GM23338 (cell line): ENCODE results near the gene ALPI.

Experiments used
- CREB1 ChIP-seq: fragments of 250-450 bp; sonication (Bioruptor Pico); IDR thresholded peaks from 2 replicates; pipeline ENCODE4 v1.5.0; 2020; ENCODE audit warnings: low read depth, mild to moderate bottlenecking, moderate library complexity
- EZH2 ChIP-seq: fragments of 200-600 bp; sonication (generic); IDR thresholded peaks from one replicate; pipeline ENCODE4 v1.8.0; 2017; ENCODE audit warnings: antibody characterized with exemption, mild to moderate bottlenecking, low read depth; ENCODE audit not compliant: unreplicated experiment
- EZH2phosphoT487 ChIP-seq: fragments of 200-600 bp; sonication (generic); IDR thresholded peaks from one replicate; pipeline ENCODE4 v1.8.1; 2018; ENCODE audit warnings: antibody characterized with exemption; ENCODE audit not compliant: unreplicated experiment
- POLR2AphosphoS5 ChIP-seq: IDR thresholded peaks from 2 replicates; pipeline ENCODE4 v1.6.1; 2016; ENCODE audit warnings: antibody characterized with exemption, low read depth
- ZNF331 ChIP-seq: fragments of 250-450 bp; sonication (Bioruptor Pico); IDR thresholded peaks from 2 replicates; pipeline ENCODE4 v1.5.0; 2020; ENCODE audit warnings: low read depth, mild to moderate bottlenecking, moderate library complexity
- TF ChIP-seq, protein P1 (sequence below), 2 experiments: fragments of 200-600 bp in 1 of 2; sonication (generic) in 1 of 2; conservative IDR thresholded peaks; 2 replicates each; pipeline versions ENCODE4 v1.5.1 to v1.6.1; 2016 to 2017; ENCODE audit warnings: antibody characterized with exemption in 2 of 2, low read depth in 2 of 2, mild to moderate bottlenecking in 2 of 2, moderate library complexity in 1 of 2
- TF ChIP-seq, protein P2 (sequence below): IDR thresholded peaks from one replicate; pipeline ENCODE4 v1.6.1; 2018; ENCODE audit warnings: antibody characterized with exemption; ENCODE audit not compliant: unreplicated experiment
- TF ChIP-seq, protein P3 (sequence below): fragments of 250-450 bp; sonication (Bioruptor Pico); IDR thresholded peaks from 2 replicates; pipeline ENCODE4 v1.5.0; 2020; ENCODE audit warnings: mild to moderate bottlenecking, moderate library complexity

DNA sequence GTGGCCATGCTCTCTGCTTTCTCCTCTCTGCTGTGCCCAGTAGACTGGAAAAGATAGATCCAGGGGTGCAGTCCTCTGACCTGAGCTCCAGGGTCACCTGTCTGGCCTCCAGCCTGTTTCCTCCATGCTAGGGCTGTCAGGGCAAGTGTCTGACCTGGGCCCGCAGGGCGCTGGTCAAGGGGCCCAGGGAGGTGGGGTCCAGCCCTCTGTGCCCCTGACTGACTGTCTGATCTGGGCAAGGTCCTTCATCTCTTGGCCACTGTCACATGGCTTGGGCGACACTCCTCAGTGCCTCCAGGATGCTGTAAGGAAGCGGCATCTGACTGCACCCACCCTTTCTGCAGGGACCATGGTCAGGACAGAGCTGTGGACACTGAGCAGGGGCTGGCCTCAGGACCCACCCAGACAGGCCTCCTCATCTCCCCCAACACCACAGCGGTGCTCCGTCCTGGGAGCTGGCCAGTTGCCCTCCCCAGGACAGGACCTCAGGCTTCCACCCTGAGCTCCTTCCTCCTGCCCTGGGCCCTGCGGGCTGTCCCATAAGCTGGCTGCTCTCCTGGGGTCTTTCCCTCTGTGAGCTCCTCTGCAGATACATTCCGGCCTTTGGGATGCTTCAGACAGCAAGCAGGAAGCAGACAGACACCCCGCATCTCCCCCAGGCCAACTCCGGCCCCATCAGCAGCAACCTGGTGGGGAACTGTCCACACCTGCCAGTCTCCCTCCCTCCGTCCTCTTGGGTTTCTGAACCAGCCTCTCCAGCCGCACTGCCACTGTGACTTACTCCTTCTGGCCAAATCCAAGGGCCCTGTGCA lies 21.2 kb upstream of the ALPI start:
- TF ChIP-seq EZH2 (no peak), POLR2AphosphoS5 (no peak), ZNF331 (CRISPR knock-in tag) (no peak), CREB1 (CRISPR knock-in tag) (no peak), EZH2phosphoT487 (no peak)
- TF ChIP-seq, protein P1, sequence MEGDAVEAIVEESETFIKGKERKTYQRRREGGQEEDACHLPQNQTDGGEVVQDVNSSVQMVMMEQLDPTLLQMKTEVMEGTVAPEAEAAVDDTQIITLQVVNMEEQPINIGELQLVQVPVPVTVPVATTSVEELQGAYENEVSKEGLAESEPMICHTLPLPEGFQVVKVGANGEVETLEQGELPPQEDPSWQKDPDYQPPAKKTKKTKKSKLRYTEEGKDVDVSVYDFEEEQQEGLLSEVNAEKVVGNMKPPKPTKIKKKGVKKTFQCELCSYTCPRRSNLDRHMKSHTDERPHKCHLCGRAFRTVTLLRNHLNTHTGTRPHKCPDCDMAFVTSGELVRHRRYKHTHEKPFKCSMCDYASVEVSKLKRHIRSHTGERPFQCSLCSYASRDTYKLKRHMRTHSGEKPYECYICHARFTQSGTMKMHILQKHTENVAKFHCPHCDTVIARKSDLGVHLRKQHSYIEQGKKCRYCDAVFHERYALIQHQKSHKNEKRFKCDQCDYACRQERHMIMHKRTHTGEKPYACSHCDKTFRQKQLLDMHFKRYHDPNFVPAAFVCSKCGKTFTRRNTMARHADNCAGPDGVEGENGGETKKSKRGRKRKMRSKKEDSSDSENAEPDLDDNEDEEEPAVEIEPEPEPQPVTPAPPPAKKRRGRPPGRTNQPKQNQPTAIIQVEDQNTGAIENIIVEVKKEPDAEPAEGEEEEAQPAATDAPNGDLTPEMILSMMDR (conservative IDR thresholded peaks at IDR 0.05; ENCODE audit: low read depth in 2 of 2): no peak
- TF ChIP-seq, protein P2, sequence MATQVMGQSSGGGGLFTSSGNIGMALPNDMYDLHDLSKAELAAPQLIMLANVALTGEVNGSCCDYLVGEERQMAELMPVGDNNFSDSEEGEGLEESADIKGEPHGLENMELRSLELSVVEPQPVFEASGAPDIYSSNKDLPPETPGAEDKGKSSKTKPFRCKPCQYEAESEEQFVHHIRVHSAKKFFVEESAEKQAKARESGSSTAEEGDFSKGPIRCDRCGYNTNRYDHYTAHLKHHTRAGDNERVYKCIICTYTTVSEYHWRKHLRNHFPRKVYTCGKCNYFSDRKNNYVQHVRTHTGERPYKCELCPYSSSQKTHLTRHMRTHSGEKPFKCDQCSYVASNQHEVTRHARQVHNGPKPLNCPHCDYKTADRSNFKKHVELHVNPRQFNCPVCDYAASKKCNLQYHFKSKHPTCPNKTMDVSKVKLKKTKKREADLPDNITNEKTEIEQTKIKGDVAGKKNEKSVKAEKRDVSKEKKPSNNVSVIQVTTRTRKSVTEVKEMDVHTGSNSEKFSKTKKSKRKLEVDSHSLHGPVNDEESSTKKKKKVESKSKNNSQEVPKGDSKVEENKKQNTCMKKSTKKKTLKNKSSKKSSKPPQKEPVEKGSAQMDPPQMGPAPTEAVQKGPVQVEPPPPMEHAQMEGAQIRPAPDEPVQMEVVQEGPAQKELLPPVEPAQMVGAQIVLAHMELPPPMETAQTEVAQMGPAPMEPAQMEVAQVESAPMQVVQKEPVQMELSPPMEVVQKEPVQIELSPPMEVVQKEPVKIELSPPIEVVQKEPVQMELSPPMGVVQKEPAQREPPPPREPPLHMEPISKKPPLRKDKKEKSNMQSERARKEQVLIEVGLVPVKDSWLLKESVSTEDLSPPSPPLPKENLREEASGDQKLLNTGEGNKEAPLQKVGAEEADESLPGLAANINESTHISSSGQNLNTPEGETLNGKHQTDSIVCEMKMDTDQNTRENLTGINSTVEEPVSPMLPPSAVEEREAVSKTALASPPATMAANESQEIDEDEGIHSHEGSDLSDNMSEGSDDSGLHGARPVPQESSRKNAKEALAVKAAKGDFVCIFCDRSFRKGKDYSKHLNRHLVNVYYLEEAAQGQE: no peak
- TF ChIP-seq, protein P3, sequence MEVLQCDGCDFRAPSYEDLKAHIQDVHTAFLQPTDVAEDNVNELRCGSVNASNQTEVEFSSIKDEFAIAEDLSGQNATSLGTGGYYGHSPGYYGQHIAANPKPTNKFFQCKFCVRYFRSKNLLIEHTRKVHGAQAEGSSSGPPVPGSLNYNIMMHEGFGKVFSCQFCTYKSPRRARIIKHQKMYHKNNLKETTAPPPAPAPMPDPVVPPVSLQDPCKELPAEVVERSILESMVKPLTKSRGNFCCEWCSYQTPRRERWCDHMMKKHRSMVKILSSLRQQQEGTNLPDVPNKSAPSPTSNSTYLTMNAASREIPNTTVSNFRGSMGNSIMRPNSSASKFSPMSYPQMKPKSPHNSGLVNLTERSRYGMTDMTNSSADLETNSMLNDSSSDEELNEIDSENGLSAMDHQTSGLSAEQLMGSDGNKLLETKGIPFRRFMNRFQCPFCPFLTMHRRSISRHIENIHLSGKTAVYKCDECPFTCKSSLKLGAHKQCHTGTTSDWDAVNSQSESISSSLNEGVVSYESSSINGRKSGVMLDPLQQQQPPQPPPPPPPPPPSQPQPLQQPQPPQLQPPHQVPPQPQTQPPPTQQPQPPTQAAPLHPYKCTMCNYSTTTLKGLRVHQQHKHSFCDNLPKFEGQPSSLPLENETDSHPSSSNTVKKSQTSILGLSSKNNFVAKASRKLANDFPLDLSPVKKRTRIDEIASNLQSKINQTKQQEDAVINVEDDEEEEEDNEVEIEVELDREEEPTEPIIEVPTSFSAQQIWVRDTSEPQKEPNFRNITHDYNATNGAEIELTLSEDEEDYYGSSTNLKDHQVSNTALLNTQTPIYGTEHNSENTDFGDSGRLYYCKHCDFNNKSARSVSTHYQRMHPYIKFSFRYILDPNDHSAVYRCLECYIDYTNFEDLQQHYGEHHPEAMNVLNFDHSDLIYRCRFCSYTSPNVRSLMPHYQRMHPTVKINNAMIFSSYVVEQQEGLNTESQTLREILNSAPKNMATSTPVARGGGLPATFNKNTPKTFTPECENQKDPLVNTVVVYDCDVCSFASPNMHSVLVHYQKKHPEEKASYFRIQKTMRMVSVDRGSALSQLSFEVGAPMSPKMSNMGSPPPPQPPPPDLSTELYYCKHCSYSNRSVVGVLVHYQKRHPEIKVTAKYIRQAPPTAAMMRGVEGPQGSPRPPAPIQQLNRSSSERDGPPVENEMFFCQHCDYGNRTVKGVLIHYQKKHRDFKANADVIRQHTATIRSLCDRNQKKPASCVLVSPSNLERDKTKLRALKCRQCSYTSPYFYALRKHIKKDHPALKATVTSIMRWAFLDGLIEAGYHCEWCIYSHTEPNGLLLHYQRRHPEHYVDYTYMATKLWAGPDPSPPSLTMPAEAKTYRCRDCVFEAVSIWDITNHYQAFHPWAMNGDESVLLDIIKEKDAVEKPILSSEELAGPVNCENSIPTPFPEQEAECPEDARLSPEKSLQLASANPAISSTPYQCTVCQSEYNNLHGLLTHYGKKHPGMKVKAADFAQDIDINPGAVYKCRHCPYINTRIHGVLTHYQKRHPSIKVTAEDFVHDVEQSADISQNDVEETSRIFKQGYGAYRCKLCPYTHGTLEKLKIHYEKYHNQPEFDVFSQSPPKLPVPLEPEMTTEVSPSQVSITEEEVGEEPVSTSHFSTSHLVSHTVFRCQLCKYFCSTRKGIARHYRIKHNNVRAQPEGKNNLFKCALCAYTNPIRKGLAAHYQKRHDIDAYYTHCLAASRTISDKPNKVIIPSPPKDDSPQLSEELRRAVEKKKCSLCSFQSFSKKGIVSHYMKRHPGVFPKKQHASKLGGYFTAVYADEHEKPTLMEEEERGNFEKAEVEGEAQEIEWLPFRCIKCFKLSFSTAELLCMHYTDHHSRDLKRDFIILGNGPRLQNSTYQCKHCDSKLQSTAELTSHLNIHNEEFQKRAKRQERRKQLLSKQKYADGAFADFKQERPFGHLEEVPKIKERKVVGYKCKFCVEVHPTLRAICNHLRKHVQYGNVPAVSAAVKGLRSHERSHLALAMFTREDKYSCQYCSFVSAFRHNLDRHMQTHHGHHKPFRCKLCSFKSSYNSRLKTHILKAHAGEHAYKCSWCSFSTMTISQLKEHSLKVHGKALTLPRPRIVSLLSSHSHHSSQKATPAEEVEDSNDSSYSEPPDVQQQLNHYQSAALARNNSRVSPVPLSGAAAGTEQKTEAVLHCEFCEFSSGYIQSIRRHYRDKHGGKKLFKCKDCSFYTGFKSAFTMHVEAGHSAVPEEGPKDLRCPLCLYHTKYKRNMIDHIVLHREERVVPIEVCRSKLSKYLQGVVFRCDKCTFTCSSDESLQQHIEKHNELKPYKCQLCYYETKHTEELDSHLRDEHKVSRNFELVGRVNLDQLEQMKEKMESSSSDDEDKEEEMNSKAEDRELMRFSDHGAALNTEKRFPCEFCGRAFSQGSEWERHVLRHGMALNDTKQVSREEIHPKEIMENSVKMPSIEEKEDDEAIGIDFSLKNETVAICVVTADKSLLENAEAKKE (CRISPR knock-in tag): no peak
